GM12892 (cell line): ENCODE measurements around the gene SHC4.

Experiments
- DNase-seq: peaks from one replicate; pipeline ENCODE4 v3.0.0; 2011; ENCODE audit not compliant: insufficient read length
- FAIRE-seq: peaks from 2 replicates; lab custom pipeline; 2011; peaks lifted over from hg19 to GRCh38; lab: Jason Lieb, UNC
- POLR2A ChIP-seq: IDR thresholded peaks from 2 replicates; pipeline ENCODE4 v1.6.1; 2011; ENCODE audit warnings: low read depth, low read length, control low read depth
- POLR2AphosphoS5 ChIP-seq: IDR thresholded peaks from 2 replicates; pipeline ENCODE4 v1.6.1; 2011; ENCODE audit warnings: low read depth, low read length, control low read depth
- TAF1 ChIP-seq: IDR thresholded peaks from 2 replicates; pipeline ENCODE4 v1.6.1; 2011; ENCODE audit warnings: low read depth, mild to moderate bottlenecking, control low read depth, low read length, borderline replicate concordance

Gene SHC4

GRCh38 chr15:48905847-48906246 lies 57.9 kb downstream of the SHC4 start:
- FAIRE-seq (no peak), DNase-seq (no peak)
- TF ChIP-seq POLR2AphosphoS5 (no peak), POLR2A (no peak), TAF1 (no peak)

GRCh38 chr15:48905216-48905615 lies 58.5 kb downstream of the SHC4 start:
- FAIRE-seq = no peak

GRCh38 chr15:48904758-48905157 lies 59.0 kb downstream of the SHC4 start:
- no peak for DNase-seq
- TF ChIP-seq POLR2A (no peak), POLR2AphosphoS5 (no peak), TAF1 (no peak)
- FAIRE-seq = no peak

More at GRCh38 chr15:48905216-48905615, 58.5 kb downstream of the SHC4 start:
- no peak for TF ChIP-seq TAF1
- DNase-seq = no peak

GRCh38 chr15:48899793-48900192 lies 63.9 kb downstream of the SHC4 start:
- FAIRE-seq = no peak
- TF ChIP-seq POLR2AphosphoS5 = no peak
- TF ChIP-seq POLR2A = no peak
- no peak for TF ChIP-seq TAF1
- no peak for DNase-seq

GRCh38 chr15:48898446-48898845 lies 65.3 kb downstream of the SHC4 start:
- TF ChIP-seq POLR2A (no peak), POLR2AphosphoS5 (no peak), TAF1 (no peak)
- FAIRE-seq (no peak), DNase-seq (no peak)

- TF ChIP-seq TAF1 = no peak
- TF ChIP-seq POLR2AphosphoS5 = no peak
- no peak for TF ChIP-seq POLR2A
- FAIRE-seq = no peak
- DNase-seq = no peak
Measured at GRCh38 chr15:48898032-48898431, 65.7 kb downstream of the SHC4 start.

- DNase-seq = no peak
- TF ChIP-seq POLR2A = no peak
- FAIRE-seq = no peak
Measured at GRCh38 chr15:48896869-48897814, 66.6 kb downstream of the SHC4 start.

GRCh38 chr15:48893311-48893710 lies 70.4 kb downstream of the SHC4 start:
- TF ChIP-seq TAF1 (no peak), POLR2AphosphoS5 (no peak), POLR2A (no peak)
- DNase-seq (no peak), FAIRE-seq (no peak)

- DNase-seq = no peak
- FAIRE-seq = no peak
- no peak for TF ChIP-seq POLR2A
- no peak for TF ChIP-seq POLR2AphosphoS5
- no peak for TF ChIP-seq TAF1
Measured at GRCh38 chr15:48891232-48891765, 72.4 kb downstream of the SHC4 start.

GRCh38 chr15:48890375-48890972 lies 73.2 kb downstream of the SHC4 start:
- TF ChIP-seq POLR2AphosphoS5 (no peak), POLR2A (no peak), TAF1 (no peak)
- FAIRE-seq (no peak), DNase-seq (no peak)

- TF ChIP-seq TAF1 (no peak), POLR2AphosphoS5 (no peak), POLR2A (no peak)
- DNase-seq = no peak
- no peak for FAIRE-seq
Measured at GRCh38 chr15:48889925-48890324, 73.8 kb downstream of the SHC4 start.
